Keratinocyte (primary cell): ENCODE data around the gene HEXIM1. TPM values are rescaled to one million over a fixed set of nuclear protein-coding genes. Genes with fewer than 3 reads are reported as not detected.

ENCODE experiments used
- DNase-seq: peaks from one replicate; pipeline ENCODE4 v3.0.0-alpha.2; 2011; ENCODE audit warnings: low read depth, missing footprints, low spot score
- FAIRE-seq: peaks from 2 replicates; lab custom pipeline; 2011; peaks lifted over from hg19 to GRCh38; lab: Jason Lieb, UNC
- H2AFZ ChIP-seq: 2 replicates; pipeline ENCODE4 v1.6.0; 2012; ENCODE audit warnings: low read length, control low read depth, inconsistent platforms; ENCODE audit not compliant: control insufficient read depth
- H3K27ac ChIP-seq: 2 replicates; pipeline ENCODE4 v1.5.1; 2011; ENCODE audit warnings: low read length; ENCODE audit not compliant: control insufficient read depth, insufficient read depth
- H3K27me3 ChIP-seq: 3 replicates; pipeline ENCODE4 v1.6.0; 2011; ENCODE audit warnings: low read length; ENCODE audit not compliant: control insufficient read depth, insufficient read depth; ENCODE audit errors: extremely low read depth
- H3K36me3 ChIP-seq, 2 experiments: 2 replicates in 1 of 2; 3 replicates in 1 of 2; pipeline ENCODE4 v1.5.1; 2011; ENCODE audit warnings: low read length in 2 of 2, mild to moderate bottlenecking in 1 of 2; ENCODE audit not compliant: control insufficient read depth in 2 of 2, insufficient read depth in 2 of 2; ENCODE audit errors: extremely low read depth in 1 of 2
- H3K4me1 ChIP-seq: 3 replicates; pipeline ENCODE4 v1.5.1; 2011; ENCODE audit warnings: low read length; ENCODE audit not compliant: control insufficient read depth, insufficient read depth; ENCODE audit errors: extremely low read depth
- H3K4me2 ChIP-seq: 3 replicates; pipeline ENCODE4 v1.6.0; 2011; ENCODE audit warnings: low read depth, low read length; ENCODE audit not compliant: control insufficient read depth, insufficient read depth; ENCODE audit errors: extremely low read depth
- H3K4me3 ChIP-seq, 3 experiments: fragments of 200-600 bp in 1 of 3; sonication (generic) in 1 of 3; 2 replicates in 2 of 3; 3 replicates in 1 of 3; pipeline ENCODE4 v1.5.1; 2011 to 2016; ENCODE audit warnings: low read length in 3 of 3, mild to moderate bottlenecking in 3 of 3, control low read depth in 2 of 3, inconsistent platforms in 1 of 3, low read depth in 1 of 3, mixed read lengths in 1 of 3, mixed run types in 1 of 3, moderate library complexity in 1 of 3; ENCODE audit not compliant: control insufficient read depth in 2 of 3, insufficient read depth in 2 of 3; ENCODE audit errors: extremely low read depth in 1 of 3
- H3K79me2 ChIP-seq: 2 replicates; pipeline ENCODE4 v1.6.0; 2012; ENCODE audit warnings: low read length; ENCODE audit not compliant: control insufficient read depth, insufficient read depth
- H3K9ac ChIP-seq: 3 replicates; pipeline ENCODE4 v1.6.0; 2011; ENCODE audit warnings: low read length; ENCODE audit not compliant: control insufficient read depth, insufficient read depth; ENCODE audit errors: extremely low read depth
- H3K9me1 ChIP-seq: 3 replicates; pipeline ENCODE4 v1.6.0; 2011; ENCODE audit warnings: low read length; ENCODE audit not compliant: control insufficient read depth, insufficient read depth; ENCODE audit errors: extremely low read depth
- H3K9me3 ChIP-seq: 2 replicates; pipeline ENCODE4 v1.5.1; 2012; ENCODE audit warnings: low read depth, low read length; ENCODE audit not compliant: control insufficient read depth
- H4K20me1 ChIP-seq: 3 replicates; pipeline ENCODE4 v1.6.0; 2011; ENCODE audit warnings: low read length; ENCODE audit not compliant: control insufficient read depth, insufficient read depth; ENCODE audit errors: extremely low read depth
- CTCF ChIP-seq, 3 experiments: IDR thresholded peaks in 1 of 3; conservative IDR thresholded peaks in 1 of 3; optimal IDR thresholded peaks in 1 of 3; 2 replicates in 2 of 3; 3 replicates in 1 of 3; pipeline versions ENCODE3 to v1.5.1; 2011; ENCODE audit warnings: low read length in 3 of 3, mild to moderate bottlenecking in 3 of 3, moderate library complexity in 2 of 3, control low read depth in 1 of 3, inconsistent platforms in 1 of 3; ENCODE audit not compliant: insufficient read depth in 2 of 3; ENCODE audit errors: extremely low read depth in 1 of 3
- EZH2 ChIP-seq: IDR thresholded peaks from one replicate; pipeline ENCODE4 v1.6.1; 2012; ENCODE audit warnings: inconsistent platforms, mild to moderate bottlenecking, low read length, moderate library complexity
- dilution Hi-C: fragments of 300-500 bp; cut with MboI; formaldehyde crosslinking; loops from one replicate; pipeline ENCODE4 v1.7.0; 2020; ENCODE audit warnings: low sequenced_read_pairs; ENCODE audit not compliant: extremely low pct_ligation_motif_present
- polyA plus RNA-seq, 5 experiments: library from polyadenylated mRNA; depleted of rRNA in 3 of 5; stranded (reverse) in 3 of 5; stranded (forward) in 1 of 5; unstranded in 1 of 5; fragments of >200 nt; gene quantifications; 1 replicate in 1 of 5; 2 replicates in 3 of 5; 3 replicates in 1 of 5; pipeline versions ENCODE4 v1.2.1 to v1.2.3, GENCODE V29; 2011 to 2012; ENCODE audit warnings: missing spikeins in 2 of 5, low read depth in 1 of 5, low replicate concordance in 1 of 5

HEXIM1 gene
- polyA plus RNA-seq, 1 donor (not counting 4 experiments of a cell fraction or from before 2014, with no cell fraction given), result 19.9 TPM

GRCh38 chr17:45104907-45105624, 43.2 kb upstream of the HEXIM1 start:
- peaks cover 51 to 57% of the 10 kb centered on the region in 2 experiments for H3K36me3 ChIP-seq
- H3K9me3 ChIP-seq, result no peaks in the 10 kb centered on the region
- TF ChIP-seq CTCF (optimal IDR thresholded peaks at IDR 0.05 in 1 of 3, IDR thresholded peaks at IDR 0.05 in 1 of 3, conservative IDR thresholded peaks at IDR 0.05 in 1 of 3; ENCODE audit: extremely low read depth in 1 of 3, insufficient read depth in 2 of 3, low read length in 3 of 3), result peak in 1 of 3 experiments; percentile 22
- no peak for TF ChIP-seq EZH2
- H3K9ac ChIP-seq, result no peak overlapping the region
- H4K20me1 ChIP-seq, result peaks cover 9% of the 10 kb centered on the region
- H3K9me1 ChIP-seq, result no peaks in the 10 kb centered on the region
- no peaks in the 10 kb centered on the region for H3K27me3 ChIP-seq
- H3K79me2 ChIP-seq, result no peaks in the 10 kb centered on the region
- peaks cover 27% of the 10 kb centered on the region for H3K4me1 ChIP-seq
- dilution Hi-C loops, result no loop called here
- DNase-seq (no peak), FAIRE-seq (no peak)
- no peak overlapping the region for H3K4me2 ChIP-seq
- H3K4me3 ChIP-seq, result no peak overlapping the region
- H3K27ac ChIP-seq, result no peak overlapping the region
- H2AFZ ChIP-seq, result no peak overlapping the region

GRCh38 chr17:45106096-45106495, 42.2 kb upstream of the HEXIM1 start:
- no peak overlapping the region for H3K4me3 ChIP-seq
- H3K36me3 ChIP-seq, result peaks cover 53 to 57% of the 10 kb centered on the region in 2 experiments
- H3K4me2 ChIP-seq, result no peak overlapping the region
- no peak overlapping the region for H3K9ac ChIP-seq
- dilution Hi-C loops, result no loop called here
- FAIRE-seq, result no peak
- H3K79me2 ChIP-seq, result no peaks in the 10 kb centered on the region
- DNase-seq, result no peak
- no peaks in the 10 kb centered on the region for H3K9me1 ChIP-seq
- TF ChIP-seq EZH2 (no peak), CTCF (optimal IDR thresholded peaks at IDR 0.05 in 1 of 3, IDR thresholded peaks at IDR 0.05 in 1 of 3, conservative IDR thresholded peaks at IDR 0.05 in 1 of 3; ENCODE audit: extremely low read depth in 1 of 3, insufficient read depth in 2 of 3, low read length in 3 of 3) (no peak)
- no peak overlapping the region for H3K27ac ChIP-seq
- H3K9me3 ChIP-seq, result no peaks in the 10 kb centered on the region
- H2AFZ ChIP-seq, result no peak overlapping the region
- H3K4me1 ChIP-seq, result peaks cover 27% of the 10 kb centered on the region
- H3K27me3 ChIP-seq, result no peaks in the 10 kb centered on the region
- H4K20me1 ChIP-seq, result peaks cover 9% of the 10 kb centered on the region
